PC-3 (cell line): Measurements from ENCODE around the gene AFDN. TPM values are rescaled to one million over a fixed set of nuclear protein-coding genes. Genes with fewer than 3 reads are reported as not detected.

Source experiments
- ATAC-seq: fragments of 200-7000 bp; cut with Tn5 transposase; 2 replicates; pipeline ENCODE4 v1.9.1; 2020; ENCODE audit warnings: mild to moderate bottlenecking, moderate library complexity
- BruUV-seq: library from RNA; stranded (reverse); fragments of 400-500 nt; replicated peaks from 2 replicates; lab custom pipeline; 2021; lab: Mats Ljungman, UMichigan
- CTCF ChIA-PET: fragments of 300-600 bp; sonication (Branson Sonifier 250); formaldehyde crosslinking; loops from one replicate; lab custom pipeline; 2022; ENCODE audit warnings: antibody characterized with exemption; lab: Charles Lee
- POLR2A ChIA-PET: fragments of 300-600 bp; sonication (Branson Sonifier 250); formaldehyde crosslinking; loops from one replicate; lab custom pipeline; 2022; ENCODE audit warnings: antibody characterized with exemption; ENCODE audit not compliant: unreplicated experiment; lab: Charles Lee
- DNase-seq: peaks from one replicate; pipeline ENCODE4 v3.0.0-alpha.2; 2015
- H2AFZ ChIP-seq: fragments of 300-600 bp; sonication (generic); 2 replicates; pipeline ENCODE4 v1.6.0; 2016; ENCODE audit warnings: antibody characterized with exemption, low read length
- H3F3A ChIP-seq: fragments of 300-600 bp; sonication (generic); one replicate; pipeline ENCODE4 v1.6.0; 2017; ENCODE audit warnings: antibody characterized with exemption, low read length, control low read depth, mild to moderate bottlenecking; ENCODE audit not compliant: unreplicated experiment
- H3K27ac ChIP-seq: fragments of 300-600 bp; sonication (generic); 2 replicates; pipeline ENCODE4 v1.5.1; 2016; ENCODE audit warnings: mild to moderate bottlenecking, low read length
- H3K27me3 ChIP-seq: fragments of 300-600 bp; sonication (generic); 2 replicates; pipeline ENCODE4 v1.6.1; 2016; ENCODE audit warnings: low read length, mixed read lengths
- H3K36me3 ChIP-seq: fragments of 300-600 bp; sonication (generic); 2 replicates; pipeline ENCODE4 v1.6.1; 2016; ENCODE audit warnings: low read depth, mixed run types, low read length, mixed read lengths
- H3K4me1 ChIP-seq: fragments of 300-600 bp; sonication (generic); 2 replicates; pipeline ENCODE4 v1.5.1; 2016; ENCODE audit warnings: low read length; ENCODE audit not compliant: insufficient read depth
- H3K4me2 ChIP-seq: fragments of 300-600 bp; sonication (generic); 2 replicates; pipeline ENCODE4 v1.6.0; 2016; ENCODE audit warnings: low read length
- H3K4me3 ChIP-seq: fragments of 300-600 bp; sonication (generic); 2 replicates; pipeline ENCODE4 v1.5.1; 2016; ENCODE audit warnings: mild to moderate bottlenecking, low read length, mixed read lengths
- H3K79me2 ChIP-seq: fragments of 300-600 bp; sonication (generic); 2 replicates; pipeline ENCODE4 v1.6.1; 2017; ENCODE audit warnings: low read length, mixed read lengths
- H3K9ac ChIP-seq: fragments of 300-600 bp; sonication (generic); 2 replicates; pipeline ENCODE4 v1.6.0; 2016; ENCODE audit warnings: mild to moderate bottlenecking, low read length
- H3K9me2 ChIP-seq: fragments of 300-600 bp; sonication (generic); replicated peaks from 2 replicates; pipeline ENCODE4 v1.6.1; 2016; ENCODE audit warnings: mixed run types, low read length, mixed read lengths
- H3K9me3 ChIP-seq: fragments of 300-600 bp; sonication (generic); 2 replicates; pipeline ENCODE4 v1.6.1; 2016; ENCODE audit warnings: low read length, mixed read lengths
- H4K20me1 ChIP-seq: fragments of 300-600 bp; sonication (generic); 2 replicates; pipeline ENCODE4 v1.6.1; 2016; ENCODE audit warnings: low read length, mixed read lengths
- EZH2 ChIP-seq: fragments of 300-600 bp; sonication (generic); IDR thresholded peaks from one replicate; pipeline ENCODE4 v1.6.1; 2017; ENCODE audit warnings: antibody characterized with exemption, mild to moderate bottlenecking, low read length; ENCODE audit not compliant: unreplicated experiment
- EZH2phosphoT487 ChIP-seq: fragments of 300-600 bp; sonication (generic); IDR thresholded peaks from 2 replicates; pipeline ENCODE4 v1.6.1; 2018; ENCODE audit warnings: mild to moderate bottlenecking, antibody characterized with exemption, low read length, borderline replicate concordance
- intact Hi-C: fragments of 100-400 bp; cut with micrococcal nuclease; formaldehyde crosslinking; loops from 2 replicates; pipeline ENCODE4 v1.9.0; 2023
- total RNA-seq: library from RNA; depleted of rRNA; stranded (reverse); fragments of >200 nt; gene quantifications from 2 replicates; pipeline ENCODE4 v1.2.3, GENCODE V29; 2014
- TF ChIP-seq, protein P1 (sequence below): fragments of 300-600 bp; sonication (generic); conservative IDR thresholded peaks from 2 replicates; pipeline ENCODE4 v1.5.1; 2017; ENCODE audit warnings: antibody characterized with exemption, low read depth, mild to moderate bottlenecking, low read length

Gene AFDN
- total RNA-seq, 1 experiment from 2014 or later: 37.1 TPM

DNA sequence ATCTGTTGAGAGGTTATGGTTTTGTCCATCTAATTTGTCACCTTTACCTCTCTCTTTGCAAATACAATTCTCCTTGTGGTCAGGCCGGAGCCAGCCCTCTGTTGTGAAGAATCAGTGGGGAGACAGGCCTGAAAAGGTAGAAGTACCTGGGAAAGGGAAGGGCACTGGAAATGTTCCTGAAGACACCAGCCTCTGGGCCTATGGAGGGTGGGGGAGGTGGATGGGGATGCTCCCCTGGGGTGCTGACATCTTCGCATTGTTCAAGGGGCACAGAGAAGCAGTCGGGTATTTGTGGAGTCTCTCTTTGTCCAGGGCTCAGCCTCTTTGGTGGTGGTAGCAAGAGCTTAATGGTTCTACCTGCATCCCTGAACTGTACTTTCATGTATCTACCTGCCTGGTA, 24.4 kb upstream of the AFDN start:
- H4K20me1 ChIP-seq: no peaks in the 10 kb centered on the region
- no peaks in the 10 kb centered on the region for H3K79me2 ChIP-seq
- H3F3A ChIP-seq: no peaks in the 10 kb centered on the region
- intact Hi-C loops: no loop called here
- no peaks in the 10 kb centered on the region for H3K36me3 ChIP-seq
- no peak overlapping the region for H3K4me2 ChIP-seq
- H3K4me1 ChIP-seq: no peaks in the 10 kb centered on the region
- TF ChIP-seq, protein P1, sequence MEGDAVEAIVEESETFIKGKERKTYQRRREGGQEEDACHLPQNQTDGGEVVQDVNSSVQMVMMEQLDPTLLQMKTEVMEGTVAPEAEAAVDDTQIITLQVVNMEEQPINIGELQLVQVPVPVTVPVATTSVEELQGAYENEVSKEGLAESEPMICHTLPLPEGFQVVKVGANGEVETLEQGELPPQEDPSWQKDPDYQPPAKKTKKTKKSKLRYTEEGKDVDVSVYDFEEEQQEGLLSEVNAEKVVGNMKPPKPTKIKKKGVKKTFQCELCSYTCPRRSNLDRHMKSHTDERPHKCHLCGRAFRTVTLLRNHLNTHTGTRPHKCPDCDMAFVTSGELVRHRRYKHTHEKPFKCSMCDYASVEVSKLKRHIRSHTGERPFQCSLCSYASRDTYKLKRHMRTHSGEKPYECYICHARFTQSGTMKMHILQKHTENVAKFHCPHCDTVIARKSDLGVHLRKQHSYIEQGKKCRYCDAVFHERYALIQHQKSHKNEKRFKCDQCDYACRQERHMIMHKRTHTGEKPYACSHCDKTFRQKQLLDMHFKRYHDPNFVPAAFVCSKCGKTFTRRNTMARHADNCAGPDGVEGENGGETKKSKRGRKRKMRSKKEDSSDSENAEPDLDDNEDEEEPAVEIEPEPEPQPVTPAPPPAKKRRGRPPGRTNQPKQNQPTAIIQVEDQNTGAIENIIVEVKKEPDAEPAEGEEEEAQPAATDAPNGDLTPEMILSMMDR: no peak
- no peak for TF ChIP-seq EZH2
- TF ChIP-seq EZH2phosphoT487: no peak
- no peaks in the 10 kb centered on the region for H3K9me2 ChIP-seq
- H3K27ac ChIP-seq: no peak overlapping the region
- no peak overlapping the region for H3K4me3 ChIP-seq
- POLR2A ChIA-PET: no interaction called here
- H2AFZ ChIP-seq: no peak overlapping the region
- DNase-seq (no peak), ATAC-seq (no peak)
- H3K9ac ChIP-seq: no peak overlapping the region
- no peaks in the 10 kb centered on the region for H3K9me3 ChIP-seq
- CTCF ChIA-PET: no interaction called here
- peaks cover 5% of the 10 kb centered on the region; the same call in 1 of the 2 replicates for H3K27me3 ChIP-seq
- BruUV-seq: no TSS peak

DNA sequence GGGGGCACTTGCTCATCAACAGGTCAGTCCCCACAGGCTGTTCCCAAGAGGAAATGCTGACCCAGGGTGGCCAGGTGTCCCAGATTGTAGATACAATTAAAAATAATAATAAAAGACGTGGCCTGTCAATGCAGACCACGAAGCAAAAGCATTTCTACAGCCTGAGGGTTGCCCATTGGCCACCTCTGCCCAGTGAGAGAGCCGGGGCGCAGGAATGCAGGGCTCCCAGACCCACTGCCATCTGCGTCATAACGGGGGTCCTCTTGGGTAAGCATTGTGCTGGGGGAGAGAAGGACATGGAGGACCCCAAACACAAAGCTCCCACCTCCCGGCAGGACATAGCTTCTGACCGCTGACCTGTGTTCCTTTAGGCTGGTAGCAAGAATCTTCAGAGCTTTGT, 22.9 kb upstream of the AFDN start:
- no TSS peak for BruUV-seq
- ATAC-seq: no peak
- intact Hi-C loops: no loop called here
- peaks cover 5% of the 10 kb centered on the region; the same call in 1 of the 2 replicates for H3K27me3 ChIP-seq
- no peak overlapping the region for H3K4me3 ChIP-seq
- H3K9ac ChIP-seq: no peak overlapping the region
- H3K4me1 ChIP-seq: no peaks in the 10 kb centered on the region
- H3K9me2 ChIP-seq: no peaks in the 10 kb centered on the region
- TF ChIP-seq EZH2 (no peak), EZH2phosphoT487 (no peak)
- H3K79me2 ChIP-seq: no peaks in the 10 kb centered on the region
- H4K20me1 ChIP-seq: no peaks in the 10 kb centered on the region
- H3K36me3 ChIP-seq: no peaks in the 10 kb centered on the region
- ChIA-PET POLR2A (no interaction called here), CTCF (no interaction called here)
- H3F3A ChIP-seq: no peaks in the 10 kb centered on the region
- no peak overlapping the region for H3K27ac ChIP-seq
- H3K4me2 ChIP-seq: no peak overlapping the region
- H3K9me3 ChIP-seq: no peaks in the 10 kb centered on the region
- DNase-seq: no peak
- H2AFZ ChIP-seq: no peak overlapping the region

DNA sequence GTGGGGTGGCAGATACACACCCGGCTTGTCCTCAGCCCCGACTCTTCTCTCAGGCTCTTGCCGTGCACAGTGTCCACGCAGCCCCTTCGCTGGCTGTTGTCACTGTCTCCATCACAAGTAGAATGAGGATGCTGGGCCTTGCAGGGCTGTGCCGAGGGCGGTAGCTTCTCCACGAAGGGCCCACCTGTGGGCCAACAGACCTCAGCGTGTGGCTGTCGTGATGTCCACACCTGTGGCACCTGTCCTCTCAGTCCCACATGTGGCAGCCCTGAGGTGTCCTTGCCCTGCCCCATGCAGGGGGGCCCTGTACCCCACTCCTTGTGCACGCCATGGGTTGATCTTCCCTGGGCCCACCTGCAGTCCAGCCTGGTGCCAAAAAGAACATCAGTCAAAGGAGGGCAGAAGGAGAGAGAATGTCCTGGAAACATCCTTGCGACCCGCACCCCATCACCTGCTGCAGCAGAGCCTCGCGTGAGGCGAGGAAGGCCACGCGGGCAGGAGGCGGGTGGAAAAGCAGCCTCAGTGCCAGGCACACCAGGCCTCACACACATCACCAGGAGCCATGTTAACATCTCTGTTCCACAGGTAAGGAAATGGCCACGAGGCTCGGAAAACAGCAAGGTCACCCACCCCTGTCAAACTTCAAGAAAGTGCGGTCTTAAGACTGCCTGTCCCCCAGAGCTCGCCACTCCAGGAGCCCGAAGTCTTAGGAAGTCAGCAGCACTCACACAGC, 22.3 kb upstream of the AFDN start:
- Histone ChIP-seq H3K9me3 (no peaks in the 10 kb centered on the region), H3F3A (no peaks in the 10 kb centered on the region), H3K27me3 (peaks cover 5% of the 10 kb centered on the region; the same call in 1 of the 2 replicates), H4K20me1 (no peaks in the 10 kb centered on the region), H3K27ac (no peak overlapping the region), H3K4me1 (no peaks in the 10 kb centered on the region), H3K9ac (no peak overlapping the region), H3K4me3 (no peak overlapping the region), H3K79me2 (no peaks in the 10 kb centered on the region), H3K9me2 (no peaks in the 10 kb centered on the region), H3K4me2 (no peak overlapping the region), H2AFZ (no peak overlapping the region), H3K36me3 (no peaks in the 10 kb centered on the region)
- ATAC-seq (no peak), DNase-seq (no peak)
- TF ChIP-seq, protein P1: no peak
- TF ChIP-seq EZH2phosphoT487: no peak
- TF ChIP-seq EZH2: no peak
- BruUV-seq: no TSS peak
- ChIA-PET POLR2A (no interaction called here), CTCF (no interaction called here)
- intact Hi-C loops: no loop called here
